ENCODE data around the gene PLPP3.

Gene PLPP3

GRCh38 chr1:56496821-56497772 is 82.3 kb downstream of the PLPP3 start:
- DNase-seq (ENCODE audit: low read depth in 2 of 2): no peak

DNA sequence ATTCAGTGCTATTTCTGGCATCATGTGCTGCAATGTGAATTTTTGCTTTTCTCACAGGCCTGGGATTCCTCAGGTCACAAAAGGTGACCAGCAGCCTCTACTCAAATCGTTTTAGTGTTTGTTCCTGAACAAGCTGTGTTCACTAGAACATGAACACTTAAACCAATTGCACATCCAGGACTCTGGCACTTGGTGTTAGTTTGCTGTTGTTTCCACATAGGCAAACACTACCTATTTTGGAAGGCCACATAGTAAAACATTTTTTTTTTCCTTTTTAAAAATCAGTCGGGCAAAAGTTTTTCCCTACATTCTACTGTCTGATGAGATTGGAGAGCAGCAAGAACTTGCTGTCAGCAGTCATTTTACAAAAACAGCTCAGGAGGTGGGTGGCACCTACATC is 83.2 kb downstream of the PLPP3 start:
- DNase-seq (ENCODE audit: low read depth in 2 of 2): no peak

- no peak for DNase-seq (ENCODE audit: low read depth in 2 of 2)
Measured at GRCh38 chr1:56495538-56495937, 83.8 kb downstream of the PLPP3 start.

DNA sequence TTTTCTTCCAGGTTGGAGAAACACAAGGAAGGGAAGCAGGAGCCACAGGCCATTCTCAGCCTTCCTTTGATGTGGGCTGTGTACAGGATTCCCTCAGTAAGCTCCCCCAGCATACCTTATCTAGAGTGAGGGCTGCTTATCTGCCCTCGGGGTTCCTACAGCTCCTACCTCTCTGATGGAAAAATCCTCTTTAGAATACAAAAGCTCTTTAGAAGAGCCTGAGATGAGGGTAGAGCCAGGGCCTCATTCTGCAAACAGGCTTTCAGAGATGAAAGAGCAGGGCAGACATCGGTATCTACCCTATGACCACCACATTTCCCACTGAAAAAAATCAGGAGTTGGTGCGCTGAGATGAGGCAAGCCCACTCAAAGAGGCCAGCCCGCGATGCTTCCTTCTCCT is 85.1 kb downstream of the PLPP3 start:
- no peak for DNase-seq (ENCODE audit: low read depth in 2 of 2)

GRCh38 chr1:56493826-56494225 is 85.5 kb downstream of the PLPP3 start:
- DNase-seq (ENCODE audit: low read depth in 2 of 2): no peak

GRCh38 chr1:56491441-56491840 is 87.9 kb downstream of the PLPP3 start:
- no peak for DNase-seq (ENCODE audit: low read depth in 2 of 2)

GRCh38 chr1:56490619-56491018 is 88.7 kb downstream of the PLPP3 start:
- DNase-seq (ENCODE audit: low read depth in 2 of 2): no peak

DNA sequence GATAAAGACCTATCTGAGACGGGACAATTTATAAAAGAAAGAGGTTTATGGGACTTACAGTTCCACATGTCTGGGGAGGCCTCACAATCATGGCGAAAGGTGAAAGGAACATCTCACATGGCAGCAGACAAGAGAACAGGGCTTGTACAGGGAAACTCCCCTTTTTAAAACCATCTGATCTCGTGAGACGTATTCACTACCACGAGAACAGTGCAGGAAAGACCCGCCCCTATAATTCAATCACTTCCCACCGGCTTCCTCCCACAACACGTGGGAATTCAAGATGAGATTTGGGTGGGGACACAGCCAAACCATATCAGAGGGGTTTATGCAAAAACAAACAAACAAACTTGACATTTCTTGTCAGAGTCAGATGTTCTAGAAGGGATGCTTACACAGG is 89.7 kb downstream of the PLPP3 start:
- no peak for DNase-seq (ENCODE audit: low read depth in 2 of 2)

DNA sequence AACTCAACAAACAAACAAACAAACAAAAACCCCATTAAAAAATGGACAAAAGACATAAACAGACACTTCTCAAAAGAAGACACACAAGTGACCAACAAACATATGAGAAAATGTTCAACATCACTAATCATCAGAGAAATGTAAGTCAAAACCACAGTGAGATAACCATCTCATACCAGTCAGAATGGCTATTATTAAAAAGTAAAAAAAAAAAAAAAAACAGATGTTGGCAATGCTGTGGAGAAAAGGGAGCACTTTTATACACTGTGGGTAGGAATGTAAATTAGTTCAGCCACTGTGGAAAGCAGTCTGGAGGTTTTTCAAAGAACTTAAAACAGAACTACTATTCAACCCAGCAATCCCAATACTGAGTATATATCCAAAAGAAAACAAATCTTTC is 94.7 kb downstream of the PLPP3 start:
- DNase-seq (ENCODE audit: low read depth in 2 of 2): no peak

GRCh38 chr1:56483104-56483503 is 96.3 kb downstream of the PLPP3 start:
- no peak for DNase-seq (ENCODE audit: low read depth in 2 of 2)

GRCh38 chr1:56482486-56482885 is 96.9 kb downstream of the PLPP3 start:
- DNase-seq (ENCODE audit: low read depth in 2 of 2): no peak

DNA sequence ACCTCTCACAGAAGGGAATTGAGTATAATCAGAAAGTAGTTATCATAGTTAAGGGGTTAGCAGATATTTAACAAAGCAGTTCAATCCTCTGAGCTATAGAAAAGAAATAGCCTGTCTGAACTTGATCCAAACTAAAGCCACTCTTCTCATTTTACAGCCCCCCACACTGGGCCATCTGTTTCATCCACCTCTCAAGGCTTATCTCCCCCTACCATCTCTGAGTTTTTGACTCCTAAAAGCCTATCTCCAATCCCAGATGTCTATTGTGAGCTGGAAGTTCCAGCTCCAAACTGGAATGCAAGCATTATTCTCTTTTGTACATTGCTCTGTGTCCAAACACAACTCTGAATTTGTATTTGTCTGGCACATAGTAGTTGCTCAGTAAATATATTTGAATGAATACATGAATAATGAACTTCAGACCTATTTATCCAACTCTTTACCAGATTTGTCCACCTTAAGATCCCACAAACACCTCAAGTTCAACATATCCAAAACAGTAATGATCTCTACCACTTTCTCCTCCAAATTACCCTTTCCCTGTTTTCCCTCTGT is 98.1 kb downstream of the PLPP3 start:
- DNase-seq (ENCODE audit: low read depth in 2 of 2): no peak

DNA sequence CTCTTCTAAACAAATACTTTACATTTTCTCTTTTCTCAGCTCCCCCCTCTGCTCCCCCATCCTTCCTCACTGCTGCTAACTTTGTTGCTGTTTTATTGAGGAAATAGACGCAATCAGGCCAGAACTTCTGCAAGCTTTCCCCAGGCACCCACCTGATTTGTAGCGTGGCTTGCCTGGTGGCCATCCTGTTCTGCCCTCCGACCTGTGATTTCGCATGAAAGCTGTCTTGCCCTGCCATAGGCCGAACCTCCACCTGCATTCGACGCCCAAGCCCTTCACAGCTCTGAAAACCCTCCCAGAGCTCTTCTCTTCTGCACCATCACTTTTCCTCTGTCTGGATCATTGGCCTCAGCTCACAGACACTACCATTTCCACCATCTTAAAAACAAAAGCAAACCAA is 100.6 kb downstream of the PLPP3 start:
- DNase-seq (ENCODE audit: low read depth in 2 of 2): no peak

- DNase-seq (ENCODE audit: low read depth in 2 of 2): no peak
Measured at GRCh38 chr1:56477164-56478111, 101.9 kb downstream of the PLPP3 start.

DNA sequence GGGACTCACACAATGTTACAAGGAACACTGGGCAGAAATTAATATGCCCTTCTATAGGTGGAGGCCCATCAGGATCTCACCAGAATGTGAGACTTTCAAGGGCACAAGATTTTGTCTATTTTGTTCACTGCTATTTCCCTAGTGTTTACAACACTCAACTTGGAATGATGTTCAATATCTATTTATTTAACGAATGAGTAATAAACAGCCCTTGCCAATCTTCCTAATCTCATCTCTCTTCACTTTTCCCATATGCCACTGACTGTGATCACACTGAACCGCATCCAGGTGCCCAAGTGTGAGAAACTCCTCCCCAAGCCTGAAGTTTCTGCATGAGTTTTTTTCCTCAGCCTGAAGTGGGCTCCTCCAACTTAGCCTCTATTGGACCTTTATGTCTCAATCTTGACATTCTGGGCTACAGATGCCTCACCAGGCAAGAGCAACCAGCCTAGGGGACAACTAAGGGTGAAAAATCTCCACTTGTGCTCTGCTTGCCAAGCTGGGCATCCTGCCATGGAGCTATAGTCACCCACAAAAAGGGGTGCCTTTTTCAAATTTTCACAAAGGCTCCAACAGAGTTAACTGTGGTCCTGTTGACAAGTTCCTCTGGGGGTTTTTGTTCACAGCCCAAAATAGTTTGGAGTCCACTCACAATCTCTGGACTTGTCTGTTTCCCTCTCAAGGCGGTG is 105.6 kb downstream of the PLPP3 start:
- DNase-seq (ENCODE audit: low read depth in 2 of 2): no peak

DNA sequence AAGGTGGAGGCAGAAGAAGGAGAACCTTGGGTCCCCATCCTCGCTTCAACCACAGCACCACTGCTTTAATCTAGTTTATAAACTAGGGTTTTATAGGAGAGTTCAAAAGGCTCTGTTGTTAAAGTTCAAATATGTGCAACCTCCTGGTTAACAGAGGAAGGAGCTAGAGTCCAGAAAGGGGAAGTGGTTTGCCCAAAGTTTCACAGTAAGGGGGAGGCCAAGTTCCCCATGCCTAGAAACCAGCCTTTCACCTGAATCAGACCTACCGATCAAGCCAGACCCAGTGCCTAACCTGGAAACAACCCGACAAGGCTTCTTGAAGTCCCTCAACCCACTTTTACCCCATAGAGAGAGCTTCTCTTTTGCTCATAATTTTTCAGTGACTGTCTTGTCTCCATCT is 106.5 kb downstream of the PLPP3 start:
- no peak for DNase-seq (ENCODE audit: low read depth in 2 of 2)

DNA sequence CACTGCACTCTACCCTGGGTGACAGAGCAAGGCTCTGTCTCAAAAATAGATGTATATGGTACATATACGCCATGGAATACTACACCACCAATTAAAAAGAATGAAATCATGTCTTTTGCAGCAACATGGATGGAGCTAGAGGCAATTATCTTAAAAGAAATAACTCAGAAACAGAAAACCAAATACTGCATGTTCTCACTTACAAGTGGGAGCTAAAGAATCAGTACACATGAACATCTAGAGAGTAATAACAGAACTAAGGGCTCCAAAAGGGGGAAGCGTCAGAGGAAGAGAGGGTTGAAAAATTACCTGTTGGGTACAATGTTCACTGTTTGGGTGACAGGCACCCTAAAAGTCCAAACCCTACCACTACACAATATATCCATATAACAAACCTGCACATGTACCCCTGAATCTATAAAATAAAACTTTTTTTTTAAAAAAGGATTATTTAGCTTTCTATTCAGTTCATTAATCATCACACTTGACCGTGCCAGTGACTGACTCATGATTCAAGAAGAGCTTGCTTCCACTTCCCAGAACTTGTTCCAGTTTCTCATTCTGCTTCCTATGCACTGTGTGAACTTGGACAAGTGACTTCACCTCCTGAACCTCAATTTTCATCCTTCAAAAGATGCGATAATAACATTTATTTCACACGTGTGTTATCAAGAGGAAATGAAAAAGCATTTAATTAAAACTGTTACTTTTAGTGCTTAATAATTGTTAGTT is 109.6 kb downstream of the PLPP3 start:
- DNase-seq (ENCODE audit: low read depth in 2 of 2): no peak

- no peak for DNase-seq (ENCODE audit: low read depth in 2 of 2)
Measured at GRCh38 chr1:56468518-56468917, 110.8 kb downstream of the PLPP3 start.

DNA sequence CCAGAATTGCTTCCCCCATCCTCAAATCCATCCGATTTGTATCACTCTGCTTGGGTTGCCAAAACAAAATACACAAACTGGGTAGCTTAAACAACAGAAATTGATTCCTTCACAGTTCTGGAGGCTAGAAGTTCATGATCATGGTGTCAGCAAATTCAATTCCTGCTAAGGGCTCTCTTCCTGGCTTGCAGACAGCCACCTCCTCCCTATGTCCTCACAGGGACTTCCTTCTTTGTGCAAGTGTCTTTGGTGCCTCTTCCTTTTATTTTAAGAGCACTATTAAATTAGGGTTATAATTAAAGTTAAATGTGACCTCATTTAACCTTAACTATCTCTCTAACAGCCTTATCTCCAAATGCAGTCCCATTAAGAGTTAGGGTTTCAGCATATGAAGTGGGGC is 112.8 kb downstream of the PLPP3 start:
- no peak for DNase-seq (ENCODE audit: low read depth in 2 of 2)

GRCh38 chr1:56464294-56464693 is 115.1 kb downstream of the PLPP3 start:
- no peak for DNase-seq (ENCODE audit: low read depth in 2 of 2)

DNA sequence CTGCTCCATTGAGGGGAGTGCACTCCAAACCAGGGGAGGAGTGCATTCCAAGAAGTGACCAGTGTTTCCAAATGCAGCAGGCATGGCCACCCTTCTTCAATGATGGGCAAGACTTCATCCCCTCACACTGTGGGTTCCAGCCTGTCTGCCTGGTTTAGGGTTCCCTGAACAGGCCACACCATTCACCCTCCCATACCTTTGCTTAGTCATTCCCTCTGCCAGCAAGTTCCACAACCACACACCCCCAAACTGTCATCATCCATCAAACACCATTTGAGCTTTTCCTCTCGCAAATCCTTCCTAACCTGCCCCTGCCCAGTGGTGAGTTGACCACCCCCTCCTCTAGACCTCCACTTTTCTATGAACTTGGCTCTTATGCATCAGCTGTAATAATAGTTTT is 116.0 kb downstream of the PLPP3 start:
- DNase-seq (ENCODE audit: low read depth in 2 of 2): no peak

Data from activated CD8-positive, alpha-beta memory T cell treated with anti-CD3 and anti-CD28 coated beads for 4 hours (primary cell).